ENCODE results near the gene ARF1. TPM values are rescaled to one million over a fixed set of nuclear protein-coding genes. Genes with fewer than 3 reads are reported as not detected.
"Not testable (repeated sequence)": the region's sequence is repeated elsewhere in the genome, so short reads cannot be mapped to it uniquely, and the experiment has no call there.

Gene ARF1
- total and polyA plus RNA-seq, 5 donors = 299 to 395 (median 350) TPM

GRCh38 chr1:228106800-228107054 lies 24.2 kb downstream of the ARF1 start:
- ATAC-seq = no peak
- peaks cover 5% of the 10 kb centered on the region for H3K4me1 ChIP-seq (ENCODE audit: control insufficient read depth, insufficient read depth, low read length)

GRCh38 chr1:228107636-228108035 lies 25.1 kb downstream of the ARF1 start:
- H3K27me3 ChIP-seq (ENCODE audit: control insufficient read depth, insufficient read depth) = no peaks in the 10 kb centered on the region
- DNase-seq (peak in 2 of 3 donors; percentile 55 to 61), ATAC-seq (no peak)
- intact Hi-C loops (cut with DNase I) = no loop called here
- H3K4me1 ChIP-seq (ENCODE audit: control insufficient read depth, insufficient read depth, low read length) = peaks cover 5% of the 10 kb centered on the region
- no peak overlapping the region for H3K27ac ChIP-seq (ENCODE audit: low read length)
- no peak overlapping the region for H3K4me3 ChIP-seq (ENCODE audit: low read length)
- no peaks in the 10 kb centered on the region for H3K9me3 ChIP-seq (ENCODE audit: control insufficient read depth, low read length)
- 86% methylated on average over 19 of the region's 19 CpGs for WGBS

More at GRCh38 chr1:228106800-228107054, 24.2 kb downstream of the ARF1 start:
- 88% methylated on average over 9 of the region's 9 CpGs for WGBS
- no peak for DNase-seq
- no peaks in the 10 kb centered on the region for H3K27me3 ChIP-seq (ENCODE audit: control insufficient read depth, insufficient read depth)
- intact Hi-C loops (cut with DNase I) = no loop called here
- no peaks in the 10 kb centered on the region for H3K9me3 ChIP-seq (ENCODE audit: control insufficient read depth, low read length)
- H3K27ac ChIP-seq (ENCODE audit: low read length) = no peak overlapping the region
- H3K4me3 ChIP-seq (ENCODE audit: low read length) = no peak overlapping the region

- Histone ChIP-seq H3K9me3 (ENCODE audit: control insufficient read depth, low read length) (no peaks in the 10 kb centered on the region), H3K27me3 (ENCODE audit: control insufficient read depth, insufficient read depth) (no peaks in the 10 kb centered on the region), H3K4me1 (ENCODE audit: control insufficient read depth, insufficient read depth, low read length) (peaks cover 5% of the 10 kb centered on the region), H3K4me3 (ENCODE audit: low read length) (peak overlapping the region; percentile 55), H3K27ac (ENCODE audit: low read length) (peak overlapping the region; percentile 31)
- DNase-seq = peak in 2 of 3 donors; percentile 50 to 60
- WGBS = 75% methylated on average over 11 of the region's 11 CpGs
- no peak for ATAC-seq
- intact Hi-C loops (cut with DNase I) = no loop called here
Observed at GRCh38 chr1:228108055-228108690, 25.7 kb downstream of the ARF1 start.

GRCh38 chr1:228108742-228109072 lies 26.2 kb downstream of the ARF1 start:
- peak overlapping the region; percentile 55 for H3K4me3 ChIP-seq (ENCODE audit: low read length)
- peak overlapping the region; percentile 31 for H3K27ac ChIP-seq (ENCODE audit: low read length)
- no peaks in the 10 kb centered on the region for H3K9me3 ChIP-seq (ENCODE audit: control insufficient read depth, low read length)
- peaks cover 4% of the 10 kb centered on the region for H3K4me1 ChIP-seq (ENCODE audit: control insufficient read depth, insufficient read depth, low read length)
- intact Hi-C loops (cut with DNase I) = no loop called here
- 3% methylated on average over 8 of the region's 8 CpGs for WGBS
- ATAC-seq (no peak), DNase-seq (peak in 1 of 3 donors; percentile 45)
- no peaks in the 10 kb centered on the region for H3K27me3 ChIP-seq (ENCODE audit: control insufficient read depth, insufficient read depth)

GRCh38 chr1:228109073-228109961 lies 26.8 kb downstream of the ARF1 start, which contains the start of gene MRPL55:
Gene MRPL55 (minus strand): TSS chr1:228109299. CDS start chr1:228108260, 1,039 bp downstream.
- intact Hi-C loops (cut with DNase I) = no loop called here
- H3K27me3 ChIP-seq (ENCODE audit: control insufficient read depth, insufficient read depth) = no peaks in the 10 kb centered on the region
- peak within 1 kb of the TSS; percentile 31 for H3K27ac ChIP-seq (ENCODE audit: low read length)
- DNase-seq (peak; percentile 97 to 99 (median 99)), ATAC-seq (peak; percentile 95 to 96)
- H3K9me3 ChIP-seq (ENCODE audit: control insufficient read depth, low read length) = no peaks in the 10 kb centered on the region
- under 1% methylated on average over 66 of the region's 66 CpGs for whole genome bisulfite sequencing
- H3K4me1 ChIP-seq (ENCODE audit: control insufficient read depth, insufficient read depth, low read length) = peaks cover 3% of the 10 kb centered on the region
- peak within 1 kb of the TSS; percentile 55 for H3K4me3 ChIP-seq (ENCODE audit: low read length)

DNA sequence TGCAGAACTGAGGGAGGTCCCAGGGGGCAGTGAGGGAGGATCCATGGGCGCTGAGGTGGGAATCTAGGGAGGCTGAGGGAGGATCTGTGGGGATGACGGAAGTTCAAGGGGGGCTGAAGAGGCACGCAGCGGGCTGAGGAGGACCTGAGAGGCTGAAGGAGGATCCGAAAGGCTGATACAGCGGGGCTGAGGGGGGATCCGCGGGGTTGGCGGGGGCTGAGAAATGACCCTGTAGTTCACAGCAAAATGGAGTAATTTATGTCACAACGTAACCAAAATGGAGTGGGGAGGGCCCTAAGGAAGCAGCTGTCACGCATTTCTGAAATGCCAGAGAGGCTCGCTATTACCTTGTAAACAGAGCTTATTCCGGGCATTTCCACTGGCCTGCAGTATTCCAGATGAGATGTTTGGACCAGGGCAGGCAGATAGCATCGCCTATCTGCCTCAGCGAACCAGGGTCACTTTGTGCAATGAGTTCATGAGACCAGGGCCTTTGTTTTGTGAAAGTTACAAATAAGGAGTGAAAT lies 27.5 kb downstream of the ARF1 start:
- H3K27me3 ChIP-seq (ENCODE audit: control insufficient read depth, insufficient read depth) = no peaks in the 10 kb centered on the region
- ATAC-seq = peak in 1 of 2 donors; percentile 1
- WGBS = 37% methylated on average over 15 of the region's 15 CpGs
- no peaks in the 10 kb centered on the region for H3K9me3 ChIP-seq (ENCODE audit: control insufficient read depth, low read length)
- H3K4me1 ChIP-seq (ENCODE audit: control insufficient read depth, insufficient read depth, low read length) = peaks cover 3% of the 10 kb centered on the region
- peak in 2 of 3 donors; percentile 63 to 64 for DNase-seq
- H3K4me3 ChIP-seq (ENCODE audit: low read length) = peak overlapping the region; percentile 55
- peak overlapping the region; percentile 20 for H3K27ac ChIP-seq (ENCODE audit: low read length)
- intact Hi-C loops (cut with DNase I) = no loop called here

DNA sequence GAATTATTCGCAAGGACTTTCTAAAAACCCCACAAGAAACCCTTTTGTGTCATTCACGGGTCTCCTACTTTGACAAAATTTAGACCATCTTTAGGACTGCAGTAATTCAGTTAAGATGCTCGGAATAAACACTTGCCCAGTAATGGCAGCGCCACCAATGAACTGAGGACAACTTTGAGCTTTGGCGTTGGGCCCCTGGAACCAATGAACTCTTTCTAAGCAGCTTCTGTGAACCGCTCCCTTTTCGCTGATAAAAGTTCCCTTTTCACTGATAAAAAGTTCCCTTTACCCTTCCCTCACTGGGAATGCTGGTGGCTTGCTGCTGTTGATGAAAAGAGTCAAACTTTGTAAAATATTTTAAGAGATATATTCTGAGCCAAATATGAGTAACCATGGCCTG lies 28.0 kb downstream of the ARF1 start:
- no peaks in the 10 kb centered on the region for H3K27me3 ChIP-seq (ENCODE audit: control insufficient read depth, insufficient read depth)
- 82% methylated on average over 7 of the region's 7 CpGs for WGBS
- H3K27ac ChIP-seq (ENCODE audit: low read length) = no peak overlapping the region
- no peaks in the 10 kb centered on the region for H3K9me3 ChIP-seq (ENCODE audit: control insufficient read depth, low read length)
- ATAC-seq (no peak), DNase-seq (peak in 1 of 3 donors; percentile 62)
- intact Hi-C loops (cut with DNase I) = no loop called here
- H3K4me1 ChIP-seq (ENCODE audit: control insufficient read depth, insufficient read depth, low read length) = peaks cover 3% of the 10 kb centered on the region
- no peak overlapping the region for H3K4me3 ChIP-seq (ENCODE audit: low read length)

DNA sequence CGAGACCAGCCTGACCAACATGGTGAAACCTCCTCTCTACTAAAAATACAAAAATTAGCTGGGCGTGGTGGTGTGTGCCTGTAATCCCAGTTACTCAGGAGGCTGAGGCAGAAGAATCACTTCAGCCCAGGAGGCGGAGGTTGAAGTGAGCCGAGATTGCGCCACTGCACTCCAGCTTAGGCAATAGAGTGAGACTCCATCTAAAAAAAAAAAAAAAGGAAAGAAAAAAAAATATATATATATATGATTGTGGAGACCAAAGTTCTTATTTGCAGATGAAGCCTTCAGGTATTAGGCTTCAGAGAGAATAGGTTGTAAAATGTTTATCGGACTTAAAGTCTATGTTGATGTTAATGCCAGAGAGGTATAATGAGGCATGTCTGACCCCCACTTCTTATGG lies 28.8 kb downstream of the ARF1 start:
- H3K27me3 ChIP-seq (ENCODE audit: control insufficient read depth, insufficient read depth); H3K4me3 ChIP-seq (ENCODE audit: low read length); H3K9me3 ChIP-seq (ENCODE audit: control insufficient read depth, low read length); intact Hi-C loops (cut with DNase I); ATAC-seq; DNase-seq; H3K4me1 ChIP-seq (ENCODE audit: control insufficient read depth, insufficient read depth, low read length); H3K27ac ChIP-seq (ENCODE audit: low read length): not testable (repeated sequence)
- 95% methylated on average over 6 of the region's 6 CpGs for WGBS

DNA sequence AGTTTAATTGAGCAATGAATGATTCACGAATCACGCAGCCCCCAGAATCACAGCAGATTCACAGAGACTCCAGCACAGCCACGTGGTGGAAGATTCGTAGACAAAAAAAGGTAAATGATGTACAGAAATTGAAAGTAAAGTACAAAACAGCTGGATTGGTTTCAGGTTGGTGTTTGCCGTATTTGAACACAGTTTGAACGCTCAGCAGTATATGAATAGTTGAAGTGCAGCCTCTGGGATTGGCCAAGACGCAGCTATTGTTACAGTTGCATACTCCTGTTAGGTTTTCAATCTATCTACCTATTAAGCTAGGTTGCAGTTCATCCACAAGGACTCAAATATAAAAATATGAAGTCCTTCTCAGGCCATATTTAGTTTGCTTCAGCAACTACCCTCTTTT lies 29.7 kb downstream of the ARF1 start:
- ATAC-seq = no peak
- intact Hi-C loops (cut with DNase I) = no loop called here
- no peak overlapping the region for H3K4me3 ChIP-seq (ENCODE audit: low read length)

GRCh38 chr1:228112617-228113016 lies 30.1 kb downstream of the ARF1 start:
- Histone ChIP-seq H3K4me3 (ENCODE audit: low read length) (no peak overlapping the region), H3K9me3 (ENCODE audit: control insufficient read depth, low read length) (no peaks in the 10 kb centered on the region), H3K4me1 (ENCODE audit: control insufficient read depth, insufficient read depth, low read length) (peaks cover 3% of the 10 kb centered on the region), H3K27ac (ENCODE audit: low read length) (no peak overlapping the region), H3K27me3 (ENCODE audit: control insufficient read depth, insufficient read depth) (no peaks in the 10 kb centered on the region)
- DNase-seq (no peak), ATAC-seq (no peak)
- 83% methylated on average over 1 of the region's 1 CpG for WGBS
- intact Hi-C loops (cut with DNase I) = no loop called here

More for the DNA sequence above, 29.7 kb downstream of the ARF1 start:
- DNase-seq = no peak
- Histone ChIP-seq H3K9me3 (ENCODE audit: control insufficient read depth, low read length) (no peaks in the 10 kb centered on the region), H3K27me3 (ENCODE audit: control insufficient read depth, insufficient read depth) (no peaks in the 10 kb centered on the region), H3K27ac (ENCODE audit: low read length) (no peak overlapping the region), H3K4me1 (ENCODE audit: control insufficient read depth, insufficient read depth, low read length) (peaks cover 3% of the 10 kb centered on the region)
- 92% methylated on average over 7 of the region's 7 CpGs for WGBS

DNA sequence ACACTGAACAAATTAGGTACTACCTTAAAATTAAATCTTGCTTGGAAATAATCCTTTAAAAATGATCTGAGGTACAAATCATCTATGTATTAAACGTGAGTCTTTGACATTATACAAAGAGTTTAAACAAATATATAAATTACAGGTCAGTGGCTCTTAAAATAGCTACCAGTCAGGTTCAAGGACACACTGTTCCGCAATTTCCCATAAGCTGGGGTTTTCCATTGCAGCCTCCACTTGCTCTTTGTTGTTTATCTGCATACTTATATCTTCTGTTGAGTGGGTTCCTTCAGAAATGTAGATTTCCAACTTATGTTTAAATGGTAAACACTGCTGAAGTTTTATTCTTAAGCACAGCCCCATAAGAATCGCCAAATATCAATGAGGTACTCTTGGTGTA lies 32.3 kb downstream of the ARF1 start:
- H3K27ac ChIP-seq (ENCODE audit: low read length) = no peak overlapping the region
- H3K4me3 ChIP-seq (ENCODE audit: low read length) = no peak overlapping the region
- ATAC-seq = no peak
- 77% methylated on average over 3 of the region's 3 CpGs for WGBS
- DNase-seq = no peak
- H3K27me3 ChIP-seq (ENCODE audit: control insufficient read depth, insufficient read depth) = no peaks in the 10 kb centered on the region
- H3K4me1 ChIP-seq (ENCODE audit: control insufficient read depth, insufficient read depth, low read length) = no peaks in the 10 kb centered on the region
- H3K9me3 ChIP-seq (ENCODE audit: control insufficient read depth, low read length) = no peaks in the 10 kb centered on the region
- intact Hi-C loops (cut with DNase I) = loop anchor here in 1 of 4 donors (5.0 kb wide), 1 partner anchor 287 kb away; no protein-coding TSS in a partner anchor
